Colonic mucosa (tissue), 4 donors: ENCODE measurements around the gene DIP2C. TPM values are rescaled to one million over a fixed set of nuclear protein-coding genes. Genes with fewer than 3 reads are reported as not detected.

Experiments
- DNase-seq: peaks from one replicate; pipeline ENCODE4 v3.0.0-alpha.2; 2020
- H3K27ac ChIP-seq: fragments of 200-600 bp; one replicate; pipeline ENCODE4 v1.8.0; 2021
- H3K27me3 ChIP-seq: fragments of 200-600 bp; one replicate; pipeline ENCODE4 v1.8.0; 2021
- H3K36me3 ChIP-seq: fragments of 200-600 bp; one replicate; pipeline ENCODE4 v1.8.0; 2021
- H3K4me1 ChIP-seq: fragments of 200-600 bp; one replicate; pipeline ENCODE4 v1.8.0; 2021; ENCODE audit warnings: mild to moderate bottlenecking
- H3K4me3 ChIP-seq: fragments of 200-600 bp; one replicate; pipeline ENCODE4 v1.8.0; 2021
- H3K9ac ChIP-seq, 2 donors: one replicate each; pipeline ENCODE4 v1.7.0; 2013; ENCODE audit warnings: control low read depth in 2 of 2, low read depth in 2 of 2, low read length in 2 of 2
- H3K9me3 ChIP-seq: fragments of 200-600 bp; one replicate; pipeline ENCODE4 v1.8.0; 2021
- CTCF ChIP-seq: fragments of 200-600 bp; IDR thresholded peaks from one replicate; pipeline ENCODE4 v1.8.0; 2022; ENCODE audit warnings: antibody characterized with exemption, mild to moderate bottlenecking
- intact Hi-C: fragments of 100-400 bp; cut with DNase I; formaldehyde crosslinking; loops from one replicate; pipeline ENCODE4 v1.14.1; 2022
- total RNA-seq, 2 donors: library from RNA; stranded (reverse); fragmentation: NEBNext Ultra II Directional in 1 of 2; extraction: Animal tissue kit (Norgen Biotek cat#: 25700) in 1 of 2; gene quantifications; one replicate each; pipeline ENCODE4 v1.2.1, GENCODE V29; 2021
- donor health status: healthy.
- donor health status: DM: no; HTN: no; CAD: no.
- donor health status: DM: no; HTN: no; CAD: no.

The DIP2C gene
- total RNA-seq, 2 donors from 2014 or later, result 7.6 to 11.2 TPM

- DNase-seq, result no peak
- Histone ChIP-seq H3K27ac (no peak overlapping the region), H3K27me3 (no peaks in the 10 kb centered on the region), H3K9me3 (no peaks in the 10 kb centered on the region), H3K9ac (no peak overlapping the region), H3K36me3 (no peaks in the 10 kb centered on the region), H3K4me3 (no peak overlapping the region), H3K4me1 (no peaks in the 10 kb centered on the region)
- no peak for TF ChIP-seq CTCF
- intact Hi-C loops, result no loop called here
Measured at GRCh38 chr10:531541-531940, 157.9 kb downstream of the DIP2C start.

DNA sequence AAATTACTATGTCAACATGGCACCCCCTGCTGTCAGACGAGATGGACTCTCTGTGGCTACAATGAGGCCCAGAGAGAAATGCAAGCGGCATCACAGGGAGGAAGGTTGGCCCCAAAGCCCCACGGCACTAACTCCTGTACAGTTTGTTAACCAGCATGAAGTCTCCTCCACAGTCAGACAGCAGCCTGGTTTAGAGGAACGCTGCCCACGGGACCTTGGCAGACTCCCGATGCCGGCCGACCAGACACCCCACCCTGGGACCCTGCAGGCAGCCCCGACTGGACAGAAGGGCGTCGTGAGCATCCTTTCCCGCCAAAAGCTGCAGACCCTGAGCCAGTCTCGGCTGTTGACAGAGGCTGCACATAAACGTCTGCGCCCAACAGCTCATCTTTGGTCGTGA is 158.8 kb downstream of the DIP2C start:
- no peak for DNase-seq
- no peak overlapping the region for H3K9ac ChIP-seq

GRCh38 chr10:529468-530230 is 159.8 kb downstream of the DIP2C start:
- intact Hi-C loops, result no loop called here
- DNase-seq, result no peak

More for the DNA sequence above, 158.8 kb downstream of the DIP2C start:
- Histone ChIP-seq H3K4me1 (no peaks in the 10 kb centered on the region), H3K27me3 (no peaks in the 10 kb centered on the region), H3K9me3 (no peaks in the 10 kb centered on the region), H3K4me3 (no peak overlapping the region), H3K27ac (no peak overlapping the region), H3K36me3 (no peaks in the 10 kb centered on the region)
- intact Hi-C loops, result no loop called here
- no peak for TF ChIP-seq CTCF

GRCh38 chr10:528173-529165 is 161.0 kb downstream of the DIP2C start:
- TF ChIP-seq CTCF, result no peak
- intact Hi-C loops, result no loop called here
- Histone ChIP-seq H3K27me3 (no peaks in the 10 kb centered on the region), H3K4me3 (no peak overlapping the region), H3K27ac (no peak overlapping the region), H3K9me3 (no peaks in the 10 kb centered on the region), H3K9ac (no peak overlapping the region), H3K36me3 (no peaks in the 10 kb centered on the region), H3K4me1 (no peaks in the 10 kb centered on the region)
- no peak for DNase-seq

More at GRCh38 chr10:529468-530230, 159.8 kb downstream of the DIP2C start:
- Histone ChIP-seq H3K27me3 (no peaks in the 10 kb centered on the region), H3K27ac (no peak overlapping the region), H3K4me1 (no peaks in the 10 kb centered on the region), H3K9me3 (no peaks in the 10 kb centered on the region), H3K36me3 (no peaks in the 10 kb centered on the region), H3K4me3 (no peak overlapping the region), H3K9ac (no peak overlapping the region)
- no peak for TF ChIP-seq CTCF

DNA sequence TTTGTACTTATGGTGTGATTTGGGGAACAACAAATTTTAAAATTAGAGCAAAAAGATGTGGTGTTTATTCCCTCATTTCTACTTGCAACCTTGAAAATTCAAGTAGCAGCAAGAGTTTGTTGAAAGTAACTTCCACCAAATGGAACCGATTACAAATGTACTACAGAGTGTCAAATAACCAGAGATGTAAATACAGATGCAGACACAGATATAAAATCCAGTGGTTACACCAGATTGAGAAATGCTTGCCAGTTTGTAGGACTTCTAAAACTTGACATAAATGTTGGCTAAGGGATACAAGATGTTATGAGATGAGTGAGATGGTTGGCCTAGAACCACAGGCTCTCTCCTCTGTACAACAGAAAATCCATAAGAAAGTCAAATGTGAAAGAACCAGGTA is 162.1 kb downstream of the DIP2C start:
- Histone ChIP-seq H3K27ac (no peak overlapping the region), H3K9ac (no peak overlapping the region), H3K27me3 (no peaks in the 10 kb centered on the region), H3K9me3 (no peaks in the 10 kb centered on the region), H3K4me3 (no peak overlapping the region), H3K36me3 (no peaks in the 10 kb centered on the region), H3K4me1 (no peaks in the 10 kb centered on the region)
- intact Hi-C loops, result no loop called here
- no peak for TF ChIP-seq CTCF
- no peak for DNase-seq
